Osteoblast (primary cell): ENCODE measurements around the gene CCND2. TPM values are rescaled to one million over a fixed set of nuclear protein-coding genes. Genes with fewer than 3 reads are reported as not detected.

Experiments
- DNase-seq: peaks from one replicate; pipeline ENCODE4 v3.0.0; 2011; ENCODE audit warnings: low spot score, mixed read lengths; ENCODE audit not compliant: insufficient read length; ENCODE audit errors: missing footprints
- H2AFZ ChIP-seq: 2 replicates; pipeline ENCODE4 v1.6.0; 2011; ENCODE audit warnings: mild to moderate bottlenecking, low read length
- H3K27ac ChIP-seq: 2 replicates; pipeline ENCODE4 v1.5.1; 2011; ENCODE audit warnings: mild to moderate bottlenecking, low read depth, low read length, moderate library complexity
- H3K27me3 ChIP-seq: 2 replicates; pipeline ENCODE4 v1.6.0; 2012; ENCODE audit warnings: mild to moderate bottlenecking, control low read depth, inconsistent platforms, low read length, moderate library complexity; ENCODE audit not compliant: insufficient read depth
- H3K36me3 ChIP-seq: 2 replicates; pipeline ENCODE4 v1.5.1; 2011; ENCODE audit warnings: mild to moderate bottlenecking, low read length, control low read depth, moderate library complexity; ENCODE audit not compliant: insufficient read depth
- H3K4me1 ChIP-seq: 2 replicates; pipeline ENCODE4 v1.5.1; 2011; ENCODE audit warnings: mild to moderate bottlenecking, low read length, control low read depth, moderate library complexity; ENCODE audit not compliant: insufficient read depth
- H3K4me2 ChIP-seq: 2 replicates; pipeline ENCODE4 v1.6.0; 2011; ENCODE audit warnings: mild to moderate bottlenecking, low read length; ENCODE audit not compliant: insufficient read depth
- H3K4me3 ChIP-seq: fragments of 200-600 bp; sonication (generic); 3 replicates; pipeline ENCODE4 v1.5.1; 2012; ENCODE audit warnings: mild to moderate bottlenecking, low read length, inconsistent platforms; ENCODE audit not compliant: insufficient read depth
- H3K79me2 ChIP-seq: 2 replicates; pipeline ENCODE4 v1.6.0; 2012; ENCODE audit warnings: mild to moderate bottlenecking, low read length, control low read depth, inconsistent platforms; ENCODE audit not compliant: insufficient read depth
- H3K9me3 ChIP-seq: 2 replicates; pipeline ENCODE4 v1.5.1; 2011; ENCODE audit warnings: low read depth, low read length, control low read depth
- H4K20me1 ChIP-seq: 2 replicates; pipeline ENCODE4 v1.6.0; 2012; ENCODE audit warnings: mild to moderate bottlenecking, low read length, control low read depth; ENCODE audit not compliant: insufficient read depth
- CTCF ChIP-seq: IDR thresholded peaks from 2 replicates; pipeline ENCODE4 v1.5.1; 2011; ENCODE audit warnings: mild to moderate bottlenecking, low read depth, low read length, moderate library complexity; ENCODE audit errors: extremely low read depth
- total RNA-seq: library from RNA; depleted of rRNA; stranded (reverse); fragments of >200 nt; gene quantifications from 2 replicates; pipeline ENCODE4 v1.2.3, GENCODE V29; 2012

The CCND2 gene
- total RNA-seq, 1 donor: 2.5 TPM

GRCh38 chr12:4279198-4279690 lies 5.7 kb downstream of the CCND2 start:
- Histone ChIP-seq H3K36me3 (no peaks in the 10 kb centered on the region), H3K9me3 (no peaks in the 10 kb centered on the region), H3K27ac (no peak overlapping the region), H3K4me2 (no peak overlapping the region), H4K20me1 (no peaks in the 10 kb centered on the region), H3K4me1 (no peaks in the 10 kb centered on the region), H3K4me3 (no peak overlapping the region), H2AFZ (no peak overlapping the region), H3K79me2 (no peaks in the 10 kb centered on the region), H3K27me3 (peaks cover 38% of the 10 kb centered on the region)
- DNase-seq: no peak
- TF ChIP-seq CTCF: no peak

GRCh38 chr12:4280351-4281163 lies 7.0 kb downstream of the CCND2 start:
- H3K4me1 ChIP-seq: no peaks in the 10 kb centered on the region
- H3K9me3 ChIP-seq: no peaks in the 10 kb centered on the region
- H2AFZ ChIP-seq: no peak overlapping the region
- H3K27me3 ChIP-seq: peaks cover 25% of the 10 kb centered on the region
- DNase-seq: no peak
- no peak overlapping the region for H3K27ac ChIP-seq
- no peaks in the 10 kb centered on the region for H4K20me1 ChIP-seq
- no peak overlapping the region for H3K4me3 ChIP-seq
- no peak for TF ChIP-seq CTCF
- H3K36me3 ChIP-seq: no peaks in the 10 kb centered on the region
- H3K4me2 ChIP-seq: no peak overlapping the region
- no peaks in the 10 kb centered on the region for H3K79me2 ChIP-seq

GRCh38 chr12:4281173-4281654 lies 7.7 kb downstream of the CCND2 start:
- Histone ChIP-seq H4K20me1 (no peaks in the 10 kb centered on the region), H3K79me2 (no peaks in the 10 kb centered on the region)

More at GRCh38 chr12:4281173-4281654, 7.7 kb downstream of the CCND2 start:
- Histone ChIP-seq H3K9me3 (no peaks in the 10 kb centered on the region), H3K27ac (no peak overlapping the region), H3K4me3 (no peak overlapping the region), H3K27me3 (peaks cover 19% of the 10 kb centered on the region), H3K4me1 (no peaks in the 10 kb centered on the region), H2AFZ (no peak overlapping the region), H3K36me3 (no peaks in the 10 kb centered on the region), H3K4me2 (no peak overlapping the region)
- DNase-seq: no peak
- TF ChIP-seq CTCF: no peak
